HEK293T (cell line): ENCODE results near the gene DAO.

ENCODE experiments used
- BHLHE40 ChIP-seq: fragments of 450-650 bp; IDR thresholded peaks from 2 replicates; pipeline ENCODE4 v1.6.1; 2016; ENCODE audit warnings: mild to moderate bottlenecking, moderate library complexity, borderline replicate concordance
- ELF4 ChIP-seq: fragments of 450-650 bp; IDR thresholded peaks from 2 replicates; pipeline ENCODE4 v1.6.1; 2017; ENCODE audit warnings: antibody characterized with exemption
- FOXA1 ChIP-seq: fragments of 450-650 bp; IDR thresholded peaks from 2 replicates; pipeline ENCODE4 v1.6.1; 2016; ENCODE audit warnings: mild to moderate bottlenecking
- FOXM1 ChIP-seq: fragments of 450-650 bp; IDR thresholded peaks from 2 replicates; pipeline ENCODE4 v1.6.1; 2017; ENCODE audit warnings: mild to moderate bottlenecking, borderline replicate concordance
- HDGF ChIP-seq: fragments of 450-650 bp; IDR thresholded peaks from 2 replicates; pipeline ENCODE4 v1.6.1; 2017; ENCODE audit warnings: antibody characterized with exemption, borderline replicate concordance
- L3MBTL2 ChIP-seq: fragments of 450-650 bp; conservative IDR thresholded peaks from 2 replicates; pipeline ENCODE4 v1.6.1; 2016; ENCODE audit warnings: mild to moderate bottlenecking
- LEF1 ChIP-seq: fragments of 450-650 bp; IDR thresholded peaks from 2 replicates; pipeline ENCODE4 v1.6.1; 2017; ENCODE audit warnings: mild to moderate bottlenecking, borderline replicate concordance
- PKNOX1 ChIP-seq: fragments of 450-650 bp; IDR thresholded peaks from 2 replicates; pipeline ENCODE4 v1.6.1; 2016
- SP1 ChIP-seq: fragments of 450-650 bp; IDR thresholded peaks from 2 replicates; pipeline ENCODE4 v1.6.1; 2017
- SUZ12 ChIP-seq: fragments of 450-650 bp; IDR thresholded peaks from 2 replicates; pipeline ENCODE4 v1.6.1; 2016; ENCODE audit warnings: mild to moderate bottlenecking
- TARDBP ChIP-seq: fragments of 450-650 bp; IDR thresholded peaks from 2 replicates; pipeline ENCODE4 v1.6.1; 2016
- ZNF384 ChIP-seq: fragments of 450-650 bp; IDR thresholded peaks from 2 replicates; pipeline ENCODE4 v1.6.1; 2016

DNA sequence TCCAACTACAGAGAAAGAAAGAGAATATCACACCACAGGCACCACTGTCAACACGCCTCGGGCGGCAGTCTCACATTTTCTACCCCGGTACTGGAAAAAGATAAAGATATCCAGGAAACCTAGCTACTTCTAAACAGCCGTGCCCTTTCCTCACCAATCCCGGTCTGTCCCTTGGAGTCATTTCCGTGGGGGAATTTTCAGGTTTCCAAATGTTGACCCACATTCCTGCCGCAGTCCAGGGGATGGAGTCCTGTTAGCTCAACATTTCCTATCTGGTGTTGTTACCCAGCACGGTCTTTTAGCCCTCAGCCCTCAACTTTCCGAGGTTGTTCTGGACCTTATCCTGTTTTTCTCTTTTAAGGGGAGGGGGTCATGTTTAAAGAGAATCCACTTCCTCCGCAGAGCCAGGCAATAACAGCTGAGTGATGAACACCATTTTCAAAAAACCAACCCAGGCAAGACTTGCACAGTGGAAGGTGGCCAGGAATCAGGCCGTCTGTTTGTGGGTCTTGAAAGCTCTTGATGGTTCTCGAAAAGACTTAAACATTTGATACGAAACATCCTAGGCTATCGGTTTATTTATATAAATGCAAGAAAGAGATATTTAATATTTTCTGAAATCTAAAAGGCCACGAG lies 27.1 kb upstream of the DAO start:
- TF ChIP-seq TARDBP (no peak), SP1 (no peak), FOXM1 (no peak), HDGF (no peak), SUZ12 (no peak), ZNF384 (no peak), PKNOX1 (no peak), L3MBTL2 (no peak), BHLHE40 (no peak), ELF4 (no peak), LEF1 (no peak), FOXA1 (no peak)
